GM21526 (cell line): ENCODE results near the gene MEGF11.
A peak's percentile ranks its signal among the peaks of the same experiment; 100 is the strongest.

Source experiments
- ATAC-seq: cut with Tn5 transposase; IDR thresholded peaks from one replicate; pipeline ENCODE4 v1.9.1; 2021; ENCODE audit warnings: moderate library complexity; ENCODE audit not compliant: unreplicated experiment, low FRiP score

MEGF11 gene

DNA sequence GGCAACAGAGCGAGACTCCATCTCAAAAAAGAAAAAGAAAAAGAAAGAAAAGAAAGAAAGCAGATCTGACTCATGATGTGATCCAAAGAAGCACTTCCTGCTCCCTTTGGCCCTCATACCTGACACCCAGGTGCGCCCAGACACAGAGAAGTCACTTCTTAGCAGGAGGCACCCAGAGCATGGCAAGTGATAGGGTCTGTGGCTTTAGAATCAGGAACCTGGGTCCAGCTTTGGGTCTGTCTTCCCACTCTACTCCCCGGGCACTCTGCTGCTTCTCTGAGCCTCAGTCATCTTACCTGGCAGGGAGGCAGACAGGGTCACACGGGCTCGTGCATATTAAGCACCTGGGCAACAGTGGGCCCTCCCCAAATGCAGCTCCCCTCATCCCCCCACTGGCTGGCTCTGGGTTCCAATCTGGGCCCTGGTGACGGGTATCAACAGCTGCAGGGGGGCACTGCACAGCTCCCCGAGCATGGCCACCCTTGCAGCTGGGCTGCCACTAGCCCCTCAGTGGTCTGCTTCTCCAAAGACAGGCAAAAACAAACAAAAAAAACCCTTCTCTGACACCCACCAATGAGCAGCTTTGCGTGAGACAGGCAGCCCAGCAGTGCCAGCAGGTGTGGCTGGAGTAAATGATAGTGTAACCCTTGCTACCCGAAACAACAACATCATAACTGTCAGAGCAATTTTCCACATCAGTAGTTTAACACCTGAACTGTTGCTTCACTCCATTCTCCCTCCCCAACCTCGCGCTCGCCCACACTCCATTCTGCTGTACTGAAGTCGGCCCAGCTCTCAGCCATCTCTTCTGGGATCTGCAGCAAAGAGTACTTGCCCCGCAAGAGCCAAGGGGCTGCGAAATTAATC lies 99.8 kb downstream of the MEGF11 start:
- ATAC-seq: peak; percentile 71

- ATAC-seq: no peak
These were observed 100.9 kb downstream of the MEGF11 start for GRCh38 chr15:66152650-66153049.

DNA sequence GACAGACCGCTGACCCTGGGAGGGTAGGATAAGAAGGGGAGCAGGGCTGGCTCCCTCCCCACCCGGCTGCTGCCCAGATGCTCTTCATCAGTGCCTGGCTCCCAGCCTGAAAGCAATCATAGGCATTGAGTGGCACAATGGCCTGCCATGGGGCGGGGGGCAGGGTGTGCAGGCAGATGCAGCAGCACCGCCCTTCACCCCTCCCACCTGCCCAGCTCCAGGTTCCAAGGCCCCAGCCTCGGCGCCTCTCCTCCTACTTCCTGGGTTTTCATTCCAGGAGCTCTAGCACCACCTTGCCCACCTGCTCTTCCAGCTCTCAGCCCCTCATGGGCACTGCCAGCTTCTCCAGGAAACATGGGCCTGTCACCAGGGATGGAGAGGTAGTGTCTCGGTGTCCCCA lies 101.7 kb downstream of the MEGF11 start:
- no peak for ATAC-seq

- no peak for ATAC-seq
These were observed 103.7 kb downstream of the MEGF11 start for GRCh38 chr15:66149871-66150270.

- ATAC-seq: no peak
These were observed 105.4 kb downstream of the MEGF11 start for GRCh38 chr15:66148187-66148586.

GRCh38 chr15:66147440-66147839 lies 106.1 kb downstream of the MEGF11 start:
- ATAC-seq: no peak

DNA sequence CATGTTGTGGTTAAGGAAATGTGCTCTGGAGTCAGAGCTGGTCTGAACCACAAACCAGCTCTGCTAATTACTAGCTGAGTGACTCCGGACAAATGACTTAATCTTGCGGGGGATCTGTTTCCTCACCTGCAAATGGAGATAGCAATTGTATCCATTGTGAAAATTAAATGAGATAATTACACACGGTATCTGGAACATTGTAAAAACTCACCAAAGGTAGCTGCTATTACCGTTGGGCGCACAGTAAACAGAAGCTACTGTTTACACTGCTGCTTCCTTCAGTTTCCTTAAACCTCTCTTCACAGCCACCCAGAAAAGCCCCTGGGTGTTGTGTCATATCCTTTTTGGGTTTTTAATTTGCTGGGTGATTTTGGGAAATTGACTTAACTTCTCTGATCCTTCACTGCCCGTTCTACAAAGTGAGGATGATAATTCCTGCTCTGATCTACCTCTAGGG lies 107.8 kb downstream of the MEGF11 start:
- no peak for ATAC-seq

DNA sequence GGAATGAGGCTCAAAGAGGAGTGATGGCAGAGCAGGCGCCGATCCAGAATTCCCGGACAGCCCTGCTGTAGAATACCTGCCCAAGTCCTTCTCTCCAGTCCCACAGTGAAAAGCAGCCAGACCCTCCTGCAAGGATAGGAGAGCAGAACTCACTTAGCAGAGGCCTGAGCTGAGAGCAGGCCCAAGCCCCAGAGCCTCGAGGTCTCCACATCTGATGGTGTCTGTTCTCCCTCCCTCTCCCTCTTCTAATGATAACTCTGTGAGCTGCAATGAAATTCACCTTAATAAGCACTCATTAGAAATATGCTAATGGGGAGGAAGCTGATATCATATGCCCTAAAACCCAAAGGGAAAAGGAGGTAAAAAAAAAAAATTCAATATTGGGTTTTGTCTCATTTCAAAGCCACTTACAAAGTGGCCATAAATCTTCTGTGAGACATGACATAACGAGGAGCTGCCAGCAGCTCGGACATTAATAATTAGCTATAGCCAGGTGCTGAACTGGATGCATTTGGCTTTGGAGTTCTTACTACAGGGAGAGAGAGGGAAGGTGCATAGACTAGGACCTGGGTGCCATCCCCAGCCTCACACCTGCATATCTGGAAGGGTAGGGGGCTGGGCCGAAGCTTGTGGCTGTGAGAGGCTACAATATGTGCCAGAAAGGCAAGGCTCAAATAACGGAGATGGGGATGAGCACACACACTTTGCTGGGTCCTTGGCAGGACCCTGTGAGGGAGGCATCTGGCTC lies 108.4 kb downstream of the MEGF11 start:
- ATAC-seq: no peak

- ATAC-seq: no peak
These were observed 111.3 kb downstream of the MEGF11 start for GRCh38 chr15:66142285-66142684.

DNA sequence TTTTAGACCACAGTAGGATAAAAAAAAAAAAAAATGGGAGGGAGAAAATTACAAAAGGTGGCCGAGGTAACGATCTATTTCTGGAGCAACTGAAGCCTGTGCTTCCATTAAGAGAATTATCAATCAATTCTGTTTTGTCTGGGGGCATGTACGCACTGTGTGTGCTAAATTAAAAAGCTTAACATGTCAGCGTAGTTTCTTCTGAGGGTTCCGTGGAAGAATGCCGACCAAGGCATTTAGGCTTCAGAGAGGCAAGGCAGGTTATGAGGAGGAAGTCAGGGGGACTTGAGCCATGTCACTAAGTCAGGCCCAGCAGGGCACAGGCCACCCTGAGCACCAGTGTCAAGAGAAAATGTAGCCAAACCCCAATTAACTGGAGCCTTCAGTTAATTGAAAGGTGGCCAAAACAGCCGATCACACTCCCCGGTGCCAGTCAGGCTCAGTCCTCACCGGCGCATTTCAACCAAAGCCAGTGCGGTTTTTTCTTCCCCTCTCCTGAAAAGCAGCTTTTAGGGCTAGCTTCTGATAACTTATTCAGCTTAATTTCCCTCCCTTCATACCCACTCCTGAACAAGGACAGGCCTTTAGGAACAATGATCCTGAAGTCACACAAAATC lies 113.9 kb downstream of the MEGF11 start:
- ATAC-seq: no peak

- ATAC-seq: no peak
These were observed 114.5 kb downstream of the MEGF11 start for GRCh38 chr15:66138892-66139590.

- no peak for ATAC-seq
These were observed 115.3 kb downstream of the MEGF11 start for GRCh38 chr15:66138096-66138783.

DNA sequence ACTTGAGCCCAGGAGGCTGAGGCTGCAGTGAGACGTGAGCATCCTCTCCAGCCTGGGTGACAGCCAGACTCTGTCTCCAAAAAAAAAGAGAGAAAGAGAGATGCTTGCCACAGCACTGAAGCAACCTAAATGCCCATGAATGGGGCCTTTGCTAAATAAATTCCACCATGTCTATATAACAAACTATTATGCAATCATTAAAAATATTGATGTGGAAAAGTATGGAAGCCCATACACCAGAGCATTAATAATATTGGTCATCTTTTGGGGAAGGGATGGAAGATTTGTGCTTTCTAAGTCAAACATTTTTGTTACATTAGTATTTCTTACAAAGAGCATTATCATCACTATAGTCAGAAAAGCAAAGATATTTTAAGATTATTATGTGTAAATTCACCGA lies 116.6 kb downstream of the MEGF11 start:
- no peak for ATAC-seq

DNA sequence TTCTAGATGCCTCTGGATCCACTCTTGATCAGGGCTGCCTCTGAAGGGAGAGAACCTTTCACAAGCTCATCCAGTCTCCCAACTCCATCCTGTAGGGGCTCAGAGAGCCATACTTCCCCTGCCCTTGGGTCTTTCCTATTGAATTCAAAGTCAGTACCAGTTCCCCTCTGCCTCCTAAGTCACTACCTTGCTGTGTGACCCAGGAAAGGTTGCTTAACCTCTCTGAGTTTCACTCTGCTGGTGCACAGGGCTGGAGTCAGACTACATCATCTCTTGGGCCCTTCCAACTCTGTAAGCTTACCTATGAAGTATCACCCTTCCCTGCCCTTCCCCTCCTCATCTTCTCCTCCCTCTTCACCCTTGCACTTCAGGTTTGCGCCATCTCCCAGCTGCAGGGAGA lies 117.9 kb downstream of the MEGF11 start:
- ATAC-seq: no peak

GRCh38 chr15:66134284-66134683 lies 119.3 kb downstream of the MEGF11 start:
- ATAC-seq: no peak

GRCh38 chr15:66133247-66133885 lies 120.2 kb downstream of the MEGF11 start:
- ATAC-seq: no peak

GRCh38 chr15:66132251-66132816 lies 121.2 kb downstream of the MEGF11 start:
- no peak for ATAC-seq

- ATAC-seq: no peak
These were observed 121.7 kb downstream of the MEGF11 start for GRCh38 chr15:66131831-66132230.

DNA sequence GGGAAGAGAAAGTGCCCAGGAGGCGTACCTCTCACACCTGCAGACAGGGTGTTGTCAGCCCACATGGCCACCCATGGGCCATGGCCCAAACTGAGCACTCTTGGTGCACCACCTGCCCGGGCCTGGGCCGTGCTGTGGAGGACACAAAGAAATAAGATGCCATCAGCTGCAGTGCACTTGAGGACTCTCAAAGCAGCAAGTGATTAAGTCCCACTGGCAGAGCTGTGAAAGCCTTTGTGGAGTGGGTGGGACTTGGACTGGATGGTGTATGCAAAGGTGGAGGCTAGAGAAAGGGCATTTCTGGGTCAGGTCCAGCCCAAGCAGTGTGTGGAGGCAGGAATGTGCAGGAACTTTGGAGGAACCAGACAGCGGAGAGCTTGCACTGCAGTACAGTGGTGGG lies 122.3 kb downstream of the MEGF11 start:
- ATAC-seq: no peak
